ENCODE measurements around the gene CACNA1D.

- TF ChIP-seq EZH2 (IDR thresholded peaks at IDR 0.05) (no peak), POLR2AphosphoS5 (IDR thresholded peaks at IDR 0.05; ENCODE audit: borderline replicate concordance, low read depth, low read length) (no peak), FOXP2 (optimal IDR thresholded peaks at IDR 0.05; ENCODE audit: control extremely low read depth, extremely low read length, insufficient read depth) (no peak)
These were observed 136.1 kb downstream of the CACNA1D start for GRCh38 chr3:53630547-53630946.
